Medulla oblongata (tissue), 1 donor: ENCODE measurements around the gene RSPH10B.
"Not testable (repeated sequence)": the region's sequence is repeated elsewhere in the genome, so short reads cannot be mapped to it uniquely, and the experiment has no call there.

Experiments used
- DNase-seq: peaks from one replicate; pipeline ENCODE4 v3.0.0-alpha.2; 2015; ENCODE audit errors: extremely low spot score

Gene RSPH10B

GRCh38 chr7:5970347-5970911, at the start of gene RSPH10B:
Gene RSPH10B, minus strand, starts transcription at chr7:5970689. Its CDS starts 3,573 bp downstream, at chr7:5967116.
- DNase-seq = not testable (repeated sequence)

GRCh38 chr7:6016653-6016966, 46.1 kb upstream of the RSPH10B start:
- DNase-seq = no peak

- DNase-seq = peak; percentile 64
Observed at GRCh38 chr7:6015917-6016652, 45.6 kb upstream of the RSPH10B start.

GRCh38 chr7:6012355-6013104, 42.0 kb upstream of the RSPH10B start:
- no peak for DNase-seq

- DNase-seq = no peak
Observed at GRCh38 chr7:6011541-6011940, 41.1 kb upstream of the RSPH10B start.

- not testable (repeated sequence) for DNase-seq
Observed at GRCh38 chr7:6010370-6010769, 39.9 kb upstream of the RSPH10B start.

- DNase-seq = peak; percentile 100
Observed at GRCh38 chr7:6008668-6009611, 38.5 kb upstream of the RSPH10B start, which contains the start of the genes AIMP2 and PMS2. Gene AIMP2, plus strand, starts transcription at chr7:6009272. Its CDS starts 92 bp downstream, at chr7:6009364. Gene PMS2, minus strand, starts transcription at chr7:6009049. Its CDS starts 30 bp downstream, at chr7:6009019.

- not testable (repeated sequence) for DNase-seq
Observed at GRCh38 chr7:6007835-6008590, 37.5 kb upstream of the RSPH10B start.

- no peak for DNase-seq
Observed at GRCh38 chr7:6007386-6007785, 36.9 kb upstream of the RSPH10B start.

GRCh38 chr7:5997210-5997808, 26.8 kb upstream of the RSPH10B start:
- DNase-seq = peak; percentile 81

- DNase-seq = not testable (repeated sequence)
Observed at GRCh38 chr7:5987061-5987460, 16.6 kb upstream of the RSPH10B start.

- not testable (repeated sequence) for DNase-seq
Observed at GRCh38 chr7:5979680-5980314, 9.3 kb upstream of the RSPH10B start.

- not testable (repeated sequence) for DNase-seq
Observed at GRCh38 chr7:5973580-5973979, 3.1 kb upstream of the RSPH10B start.

GRCh38 chr7:5963810-5964209, 6.7 kb downstream of the RSPH10B start:
- DNase-seq = not testable (repeated sequence)

- DNase-seq = not testable (repeated sequence)
Observed at GRCh38 chr7:5963205-5963604, 7.3 kb downstream of the RSPH10B start.

GRCh38 chr7:5934945-5935450, 35.5 kb downstream of the RSPH10B start:
- not testable (repeated sequence) for DNase-seq

- not testable (repeated sequence) for DNase-seq
Observed at GRCh38 chr7:5931905-5932644, 38.4 kb downstream of the RSPH10B start.

- DNase-seq = not testable (repeated sequence)
Observed at GRCh38 chr7:5931250-5931649, 39.2 kb downstream of the RSPH10B start.

- not testable (repeated sequence) for DNase-seq
Observed at GRCh38 chr7:5930290-5930689, 40.2 kb downstream of the RSPH10B start.
